Natural killer cell (primary cell): ENCODE measurements around the gene SELENOV. TPM values are rescaled to one million over a fixed set of nuclear protein-coding genes. Genes with fewer than 3 reads are reported as not detected.
"Not testable (repeated sequence)": the region's sequence is repeated elsewhere in the genome, so short reads cannot be mapped to it uniquely, and the experiment has no call there.

Experiments
- ATAC-seq, 3 donors: fragments of 150-1000 bp in 2 of 3; fragments of 200-7000 bp in 1 of 3; cut with Tn5 transposase; 1 replicate in 1 of 3; 2 replicates in 2 of 3; pipeline ENCODE4 v1.10.0; 2021; ENCODE audit warnings: mild to moderate bottlenecking in 2 of 3, moderate library complexity in 2 of 3
- DNase-seq, 2 donors: peaks; one replicate each; pipeline versions ENCODE4 v3.0.0 to v3.0.0-alpha.2; 2013 to 2021; ENCODE audit warnings: mixed read lengths in 1 of 2
- H3K27ac ChIP-seq: one replicate; pipeline ENCODE4 v1.5.1; 2013; ENCODE audit warnings: mild to moderate bottlenecking, low read length
- H3K27me3 ChIP-seq: one replicate; pipeline ENCODE4 v1.6.1; 2013; ENCODE audit warnings: low read length; ENCODE audit not compliant: control insufficient read depth, insufficient read depth
- H3K36me3 ChIP-seq: one replicate; pipeline ENCODE4 v1.6.1; 2013; ENCODE audit warnings: low read length; ENCODE audit not compliant: control insufficient read depth, insufficient read depth
- H3K4me1 ChIP-seq: one replicate; pipeline ENCODE4 v1.6.1; 2013; ENCODE audit warnings: low read length; ENCODE audit not compliant: control insufficient read depth, insufficient read depth
- H3K4me3 ChIP-seq: one replicate; pipeline ENCODE4 v1.5.1; 2013; ENCODE audit warnings: low read length
- H3K9me3 ChIP-seq: one replicate; pipeline ENCODE4 v1.6.1; 2013; ENCODE audit warnings: low read length; ENCODE audit not compliant: control insufficient read depth, insufficient read depth
- H3K27ac Mint-ChIP-seq, 2 donors: one replicate each; pipeline ENCODE4 v1.8.0; 2022; ENCODE audit warnings: mild to moderate bottlenecking in 2 of 2, mixed read lengths in 2 of 2, moderate library complexity in 1 of 2
- H3K27me3 Mint-ChIP-seq, 2 donors: one replicate each; pipeline ENCODE4 v1.8.0; 2022; ENCODE audit warnings: low read depth in 2 of 2, mixed read lengths in 2 of 2
- H3K36me3 Mint-ChIP-seq: one replicate; pipeline ENCODE4 v1.8.0; 2022; ENCODE audit warnings: mixed read lengths
- H3K4me1 Mint-ChIP-seq, 2 donors: one replicate each; pipeline ENCODE4 v1.8.0; 2022; ENCODE audit warnings: mixed read lengths in 2 of 2
- H3K4me3 Mint-ChIP-seq: one replicate; pipeline ENCODE4 v1.8.0; 2022; ENCODE audit warnings: mild to moderate bottlenecking, moderate library complexity, mixed read lengths
- H3K9me3 Mint-ChIP-seq, 2 donors: one replicate each; pipeline ENCODE4 v1.8.0; 2022; ENCODE audit warnings: mixed read lengths in 2 of 2
- WGBS: methylation state at CpG from one replicate; pipeline ENCODE4 v1.1.7; 2013; ENCODE audit warnings: missing lambda C conversion rate; ENCODE audit not compliant: insufficient coverage; 5-methylcytosine and 5-hydroxymethylcytosine counted together
- intact Hi-C: fragments of 100-400 bp; cut with micrococcal nuclease; formaldehyde crosslinking; loops from one replicate; pipeline ENCODE4 v1.14.2; 2022
- total RNA-seq, 4 donors: library from RNA; stranded (reverse); fragments of 120-200 nt in 1 of 4; gene quantifications; one replicate each; pipeline versions ENCODE4 v1.2.3 to v1.2.4, GENCODE V29; 2013 to 2022
- TF ChIP-seq, protein P1 (sequence below): fragments of 200-600 bp; IDR thresholded peaks from one replicate; pipeline ENCODE4 v1.8.0; 2022; ENCODE audit warnings: antibody characterized with exemption

Gene SELENOV
- total RNA-seq, 3 donors from 2014 or later (not counting 1 experiment from before 2014, with no cell fraction given): not detected

DNA sequence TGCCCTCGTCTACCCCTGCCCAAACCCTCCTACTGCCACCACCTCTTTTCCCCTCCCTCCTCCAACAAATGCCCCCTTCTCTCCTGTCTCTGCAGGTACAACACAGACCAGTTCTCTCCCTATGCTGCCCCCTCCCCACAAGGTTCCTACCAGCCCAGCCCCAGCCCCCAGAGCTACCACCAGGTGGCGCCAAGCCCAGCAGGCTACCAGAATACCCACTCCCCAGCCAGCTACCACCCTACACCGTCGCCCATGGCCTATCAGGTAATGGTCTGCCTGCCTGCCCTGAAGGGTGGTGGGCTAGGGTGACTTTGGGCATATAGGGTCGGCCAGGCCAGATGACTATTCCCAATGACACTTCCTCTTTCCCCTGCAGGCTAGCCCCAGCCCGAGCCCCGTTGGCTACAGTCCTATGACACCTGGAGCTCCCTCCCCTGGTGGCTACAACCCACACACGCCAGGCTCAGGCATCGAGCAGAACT, 40.8 kb upstream of the SELENOV start:
- H3K27ac ChIP-seq: no peak overlapping the region
- DNase-seq (peak; percentile 62 to 84), ATAC-seq (peak; percentile 66 to 76 (median 72))
- Mint-ChIP-seq H3K36me3 (peaks cover 6% of the 10 kb centered on the region), H3K4me1 (peaks cover 8 to 21% of the 10 kb centered on the region in 2 donors), H3K27me3 (no peaks in the 10 kb centered on the region), H3K27ac (peak overlapping the region; percentile 38 to 66), H3K4me3 (no peak overlapping the region), H3K9me3 (no peaks in the 10 kb centered on the region)
- WGBS: 77% methylated on average over 7 of the region's 9 CpGs
- TF ChIP-seq, protein P1, sequence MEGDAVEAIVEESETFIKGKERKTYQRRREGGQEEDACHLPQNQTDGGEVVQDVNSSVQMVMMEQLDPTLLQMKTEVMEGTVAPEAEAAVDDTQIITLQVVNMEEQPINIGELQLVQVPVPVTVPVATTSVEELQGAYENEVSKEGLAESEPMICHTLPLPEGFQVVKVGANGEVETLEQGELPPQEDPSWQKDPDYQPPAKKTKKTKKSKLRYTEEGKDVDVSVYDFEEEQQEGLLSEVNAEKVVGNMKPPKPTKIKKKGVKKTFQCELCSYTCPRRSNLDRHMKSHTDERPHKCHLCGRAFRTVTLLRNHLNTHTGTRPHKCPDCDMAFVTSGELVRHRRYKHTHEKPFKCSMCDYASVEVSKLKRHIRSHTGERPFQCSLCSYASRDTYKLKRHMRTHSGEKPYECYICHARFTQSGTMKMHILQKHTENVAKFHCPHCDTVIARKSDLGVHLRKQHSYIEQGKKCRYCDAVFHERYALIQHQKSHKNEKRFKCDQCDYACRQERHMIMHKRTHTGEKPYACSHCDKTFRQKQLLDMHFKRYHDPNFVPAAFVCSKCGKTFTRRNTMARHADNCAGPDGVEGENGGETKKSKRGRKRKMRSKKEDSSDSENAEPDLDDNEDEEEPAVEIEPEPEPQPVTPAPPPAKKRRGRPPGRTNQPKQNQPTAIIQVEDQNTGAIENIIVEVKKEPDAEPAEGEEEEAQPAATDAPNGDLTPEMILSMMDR: peak; percentile 76
- no peaks in the 10 kb centered on the region for H3K27me3 ChIP-seq
- H3K4me3 ChIP-seq: no peak overlapping the region
- no peaks in the 10 kb centered on the region for H3K4me1 ChIP-seq
- no peaks in the 10 kb centered on the region for H3K9me3 ChIP-seq
- peaks cover 59% of the 10 kb centered on the region for H3K36me3 ChIP-seq
- intact Hi-C loops: loop anchor here (1.0 kb wide), 1 partner anchor 58 kb away; the partner anchor contains the start of gene EID2B

DNA sequence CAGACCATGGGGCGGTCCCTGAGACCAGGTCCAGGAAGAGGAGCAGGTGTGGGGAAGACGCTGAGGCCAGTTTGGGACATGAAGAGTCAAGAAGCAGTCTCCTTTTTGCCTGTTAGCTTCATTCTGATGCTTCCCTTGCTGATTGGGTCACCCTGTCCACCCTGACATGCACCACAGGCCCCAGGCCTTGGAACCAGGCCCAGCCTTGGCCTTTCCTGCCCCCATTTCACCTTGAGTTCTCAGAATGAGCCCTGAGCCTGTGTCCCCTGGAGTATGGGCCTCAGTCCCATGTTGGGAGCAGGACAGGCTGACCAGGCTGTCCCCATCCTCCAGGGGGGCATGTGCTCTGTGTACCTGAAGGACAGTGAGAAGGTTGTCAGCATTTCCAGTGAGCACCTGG, 39.2 kb upstream of the SELENOV start:
- H3K9me3 Mint-ChIP-seq: no peaks in the 10 kb centered on the region
- WGBS: 96% methylated on average over 2 of the region's 2 CpGs
- Histone ChIP-seq H3K27me3 (no peaks in the 10 kb centered on the region), H3K9me3 (no peaks in the 10 kb centered on the region), H3K36me3 (peaks cover 45% of the 10 kb centered on the region), H3K4me3 (no peak overlapping the region), H3K27ac (no peak overlapping the region), H3K4me1 (peaks cover 7% of the 10 kb centered on the region)
- H3K27me3 Mint-ChIP-seq: no peaks in the 10 kb centered on the region
- no peak overlapping the region for H3K4me3 Mint-ChIP-seq
- DNase-seq (no peak), ATAC-seq (no peak)
- H3K36me3 Mint-ChIP-seq: peaks cover 6% of the 10 kb centered on the region
- H3K27ac Mint-ChIP-seq: peak overlapping the region; percentile 38 to 40
- H3K4me1 Mint-ChIP-seq: peaks cover 17 to 31% of the 10 kb centered on the region in 2 donors
- TF ChIP-seq, protein P1: no peak
- intact Hi-C loops: no loop called here

DNA sequence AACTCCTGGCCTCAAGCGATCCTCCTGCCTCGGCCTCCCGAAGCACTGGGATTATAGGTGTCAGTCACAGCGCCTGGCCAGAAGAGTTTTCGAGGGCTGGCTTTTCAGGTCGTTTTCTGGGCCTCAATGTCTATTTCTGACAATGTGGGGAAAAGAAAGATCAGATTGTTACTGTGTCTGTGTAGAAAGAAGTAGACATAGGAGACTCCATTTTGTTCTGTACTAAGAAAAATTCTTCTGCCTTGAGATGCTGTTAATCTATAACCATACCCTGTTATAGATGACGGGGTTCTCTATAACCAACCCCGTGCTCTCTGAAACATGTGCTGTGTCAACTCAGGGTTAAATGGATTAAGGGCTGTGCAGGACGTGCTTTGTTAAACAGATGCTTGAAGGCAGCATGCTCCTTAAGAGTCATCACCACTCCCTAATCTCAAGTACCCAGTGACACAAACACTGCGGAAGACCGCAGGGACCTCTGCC, 35.6 kb upstream of the SELENOV start:
- H3K27ac Mint-ChIP-seq, ATAC-seq, H3K9me3 ChIP-seq, H3K4me3 Mint-ChIP-seq, H3K36me3 Mint-ChIP-seq, H3K27me3 ChIP-seq, intact Hi-C loops, DNase-seq, H3K9me3 Mint-ChIP-seq, H3K4me3 ChIP-seq, H3K36me3 ChIP-seq, H3K27me3 Mint-ChIP-seq, H3K27ac ChIP-seq: not testable (repeated sequence)
- H3K4me1 ChIP-seq: peaks cover 19% of the 10 kb centered on the region
- WGBS: 94% methylated on average over 10 of the region's 11 CpGs
- H3K4me1 Mint-ChIP-seq: peaks cover 20 to 28% of the 10 kb centered on the region in 2 donors

DNA sequence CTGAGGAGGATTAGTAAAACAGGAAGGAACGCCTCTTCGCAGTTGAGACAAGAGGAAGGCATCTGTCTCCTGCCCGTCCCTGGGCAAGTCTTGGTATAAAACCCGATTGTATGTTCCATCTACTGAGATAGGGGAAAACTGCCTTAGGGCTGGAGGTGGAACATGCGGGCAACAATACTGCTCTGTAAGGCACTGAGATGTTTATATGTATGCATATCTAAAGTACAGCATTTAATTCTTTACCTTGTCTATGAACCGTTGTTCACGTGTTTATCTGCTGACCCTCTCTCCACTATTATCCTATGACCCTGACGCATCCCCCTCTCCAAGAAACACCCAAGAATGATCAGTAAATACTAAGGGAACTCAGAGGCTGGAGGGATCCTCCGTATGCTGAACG, 35.0 kb upstream of the SELENOV start:
- Mint-ChIP-seq H3K27me3 (no peaks in the 10 kb centered on the region), H3K4me1 (peaks cover 20 to 22% of the 10 kb centered on the region in 2 donors), H3K27ac (peak overlapping the region; percentile 92 to 94), H3K36me3 (no peaks in the 10 kb centered on the region), H3K4me3 (peak overlapping the region; percentile 93), H3K9me3 (no peaks in the 10 kb centered on the region)
- Histone ChIP-seq H3K36me3 (peaks cover 3% of the 10 kb centered on the region), H3K4me1 (peaks cover 19% of the 10 kb centered on the region), H3K27me3 (no peaks in the 10 kb centered on the region), H3K27ac (no peak overlapping the region), H3K4me3 (peak overlapping the region; percentile 99), H3K9me3 (no peaks in the 10 kb centered on the region)
- WGBS: 65% methylated on average over 8 of the region's 10 CpGs
- intact Hi-C loops: loop anchor here (1.0 to 5.0 kb wide), 2 partner anchors 35 to 83 kb away; partner anchors contain the start of gene SUPT5H
- DNase-seq (no peak), ATAC-seq (no peak)
- TF ChIP-seq, protein P1: no peak
